HG02852 (cell line): ENCODE data around the gene ZNF18.
"Not testable (repeated sequence)": the region's sequence is repeated elsewhere in the genome, so short reads cannot be mapped to it uniquely, and the experiment has no call there.

ENCODE experiments used
- ATAC-seq: cut with Tn5 transposase; IDR thresholded peaks from one replicate; pipeline ENCODE4 v1.9.1; 2021; ENCODE audit warnings: mild to moderate bottlenecking, moderate library complexity; ENCODE audit not compliant: unreplicated experiment

ZNF18 gene

GRCh38 chr17:11986942-11987329 lies 10.3 kb downstream of the ZNF18 start:
- no peak for ATAC-seq

- ATAC-seq, result no peak
These were observed 10.9 kb downstream of the ZNF18 start for GRCh38 chr17:11986179-11986941.

GRCh38 chr17:11981862-11982261 lies 15.4 kb downstream of the ZNF18 start:
- no peak for ATAC-seq

- no peak for ATAC-seq
These were observed 16.5 kb downstream of the ZNF18 start for GRCh38 chr17:11980813-11981212.

GRCh38 chr17:11979795-11980194 lies 17.5 kb downstream of the ZNF18 start:
- ATAC-seq, result no peak

- ATAC-seq, result not testable (repeated sequence)
These were observed 24.5 kb downstream of the ZNF18 start for GRCh38 chr17:11972741-11973140.

- no peak for ATAC-seq
These were observed 27.7 kb downstream of the ZNF18 start for GRCh38 chr17:11969565-11969964.

- ATAC-seq, result no peak
These were observed 42.3 kb downstream of the ZNF18 start for GRCh38 chr17:11954936-11955335.

- no peak for ATAC-seq
These were observed 43.4 kb downstream of the ZNF18 start for GRCh38 chr17:11953924-11954323.

- ATAC-seq, result no peak
These were observed 44.7 kb downstream of the ZNF18 start for GRCh38 chr17:11952610-11953009.

GRCh38 chr17:11950771-11951519 lies 46.3 kb downstream of the ZNF18 start:
- no peak for ATAC-seq

GRCh38 chr17:11949571-11949970 lies 47.7 kb downstream of the ZNF18 start:
- not testable (repeated sequence) for ATAC-seq

GRCh38 chr17:11948789-11949188 lies 48.5 kb downstream of the ZNF18 start:
- no peak for ATAC-seq

GRCh38 chr17:11944587-11944986 lies 52.7 kb downstream of the ZNF18 start:
- no peak for ATAC-seq

- ATAC-seq, result no peak
These were observed 53.4 kb downstream of the ZNF18 start for GRCh38 chr17:11943759-11944347.

- ATAC-seq, result not testable (repeated sequence)
These were observed 54.2 kb downstream of the ZNF18 start for GRCh38 chr17:11943086-11943485.

- no peak for ATAC-seq
These were observed 56.4 kb downstream of the ZNF18 start for GRCh38 chr17:11940904-11941303.

- ATAC-seq, result no peak
These were observed 61.4 kb downstream of the ZNF18 start for GRCh38 chr17:11935734-11936406.

- ATAC-seq, result no peak
These were observed 64.9 kb downstream of the ZNF18 start for GRCh38 chr17:11932337-11932898.

- no peak for ATAC-seq
These were observed 68.8 kb downstream of the ZNF18 start for GRCh38 chr17:11928436-11928835.
